GM23248 (cell line): ENCODE measurements around the gene CSRP2. TPM values are rescaled to one million over a fixed set of nuclear protein-coding genes. Genes with fewer than 3 reads are reported as not detected.

Source experiments
- DNase-seq: peaks from one replicate; pipeline ENCODE4 v3.0.0-alpha.2; 2015
- H2AFZ ChIP-seq: fragments of 200-600 bp; sonication (generic); 2 replicates; pipeline ENCODE4 v1.6.1; 2016; ENCODE audit warnings: antibody characterized with exemption
- H3F3A ChIP-seq: fragments of 200-600 bp; sonication (generic); 2 replicates; pipeline ENCODE4 v1.6.1; 2016; ENCODE audit warnings: mild to moderate bottlenecking, antibody characterized with exemption, mixed run types; ENCODE audit not compliant: insufficient read depth
- H3K27ac ChIP-seq: fragments of 200-600 bp; sonication (generic); 2 replicates; pipeline ENCODE4 v1.5.1; 2016; ENCODE audit warnings: mild to moderate bottlenecking
- H3K27me3 ChIP-seq: fragments of 200-600 bp; sonication (generic); replicated peaks from 2 replicates; pipeline ENCODE4 v1.6.1; 2016; ENCODE audit warnings: mild to moderate bottlenecking; ENCODE audit not compliant: insufficient read depth
- H3K36me3 ChIP-seq: fragments of 200-600 bp; sonication (generic); 2 replicates; pipeline ENCODE4 v1.6.1; 2016; ENCODE audit warnings: low read depth, mild to moderate bottlenecking
- H3K4me1 ChIP-seq: fragments of 200-600 bp; sonication (generic); 2 replicates; pipeline ENCODE4 v1.6.1; 2016; ENCODE audit warnings: mild to moderate bottlenecking; ENCODE audit not compliant: insufficient read depth
- H3K4me2 ChIP-seq: fragments of 200-600 bp; sonication (generic); one replicate; pipeline ENCODE4 v1.6.1; 2016; ENCODE audit warnings: mild to moderate bottlenecking; ENCODE audit not compliant: unreplicated experiment
- H3K4me3 ChIP-seq: fragments of 200-600 bp; sonication (generic); 2 replicates; pipeline ENCODE4 v1.5.1; 2016; ENCODE audit warnings: mild to moderate bottlenecking
- H3K79me2 ChIP-seq: fragments of 200-600 bp; sonication (generic); 2 replicates; pipeline ENCODE4 v1.6.1; 2016; ENCODE audit warnings: mild to moderate bottlenecking; ENCODE audit not compliant: insufficient read depth
- H3K9ac ChIP-seq: fragments of 200-600 bp; sonication (generic); 2 replicates; pipeline ENCODE4 v1.6.1; 2016; ENCODE audit warnings: mild to moderate bottlenecking
- H3K9me2 ChIP-seq: fragments of 200-600 bp; sonication (generic); 2 replicates; pipeline ENCODE4 v1.6.1; 2016; ENCODE audit warnings: mixed run types, mild to moderate bottlenecking, moderate library complexity; ENCODE audit not compliant: insufficient read depth
- H3K9me3 ChIP-seq: fragments of 200-600 bp; sonication (generic); one replicate; pipeline ENCODE4 v1.6.1; 2017; ENCODE audit warnings: low read depth
- H4K20me1 ChIP-seq: fragments of 200-600 bp; sonication (generic); 2 replicates; pipeline ENCODE4 v1.6.0; 2016; ENCODE audit not compliant: insufficient read depth
- EZH2 ChIP-seq: fragments of 200-600 bp; sonication (generic); IDR thresholded peaks from 2 replicates; pipeline ENCODE4 v1.6.1; 2018; ENCODE audit warnings: antibody characterized with exemption, mild to moderate bottlenecking; ENCODE audit not compliant: insufficient read depth, poor library complexity, severe bottlenecking
- EZH2phosphoT487 ChIP-seq: fragments of 200-600 bp; sonication (generic); IDR thresholded peaks from 2 replicates; pipeline ENCODE4 v1.6.1; 2018; ENCODE audit warnings: antibody characterized with exemption, moderate library complexity, mild to moderate bottlenecking, low read depth; ENCODE audit not compliant: insufficient read depth
- WGBS, 2 experiments: methylation state at CpG; one replicate each; pipeline ENCODE4 v1.1.6; 2015 to 2017; ENCODE audit warnings: low lambda C conversion rate in 2 of 2, low coverage in 1 of 2; ENCODE audit errors: missing lambda C conversion rate in 2 of 2; 5-methylcytosine and 5-hydroxymethylcytosine counted together
- in situ Hi-C: fragments of 300-500 bp; cut with MboI; formaldehyde crosslinking; loops from 2 replicates; pipeline ENCODE4 v1.15.0; 2020
- polyA plus RNA-seq: library from polyadenylated mRNA; unstranded; fragments of >200 nt; fragmentation: Nextera tagmentation; extraction: Ambion mirVana; gene quantifications from 2 replicates; pipeline ENCODE4 v1.2.1, GENCODE V29; 2016
- total RNA-seq: library from RNA; depleted of rRNA; stranded (reverse); fragments of >200 nt; shearing (Covaris generic); gene quantifications from 2 replicates; pipeline ENCODE4 v1.2.3, GENCODE V29; 2014

CSRP2 gene
- total and polyA plus RNA-seq, 2 experiments from 2014 or later: 53.0 to 80.5 TPM

GRCh38 chr12:76888775-76889174 lies 10.0 kb upstream of the CSRP2 start:
- Histone ChIP-seq H4K20me1 (no peaks in the 10 kb centered on the region), H3K4me1 (no peaks in the 10 kb centered on the region), H3F3A (no peaks in the 10 kb centered on the region; the same call in 1 of the 2 replicates), H3K9ac (no peak overlapping the region), H3K9me2 (no peaks in the 10 kb centered on the region), H2AFZ (no peak overlapping the region), H3K27ac (no peak overlapping the region), H3K27me3 (no peaks in the 10 kb centered on the region), H3K4me3 (no peak overlapping the region), H3K4me2 (no peak overlapping the region), H3K9me3 (no peaks in the 10 kb centered on the region), H3K79me2 (no peaks in the 10 kb centered on the region), H3K36me3 (no peaks in the 10 kb centered on the region)
- WGBS, 2 experiments: 95 to 97% methylated on average over 1 of the region's 1 CpG
- TF ChIP-seq EZH2 (no peak), EZH2phosphoT487 (no peak)
- in situ Hi-C loops: no loop called here
- no peak for DNase-seq

GRCh38 chr12:76883811-76884210 lies 5.0 kb upstream of the CSRP2 start:
- Histone ChIP-seq H3F3A (peaks cover 7% of the 10 kb centered on the region; the same call in 1 of the 2 replicates), H3K36me3 (no peaks in the 10 kb centered on the region), H3K4me2 (no peak overlapping the region), H3K9me2 (no peaks in the 10 kb centered on the region), H3K79me2 (no peaks in the 10 kb centered on the region), H3K9me3 (no peaks in the 10 kb centered on the region), H3K4me3 (no peak overlapping the region), H3K4me1 (peaks cover 6% of the 10 kb centered on the region), H3K27ac (no peak overlapping the region), H4K20me1 (no peaks in the 10 kb centered on the region), H3K9ac (no peak overlapping the region), H2AFZ (no peak overlapping the region), H3K27me3 (no peaks in the 10 kb centered on the region)
- DNase-seq: peak; percentile 52
- TF ChIP-seq EZH2phosphoT487: no peak
- no peak for TF ChIP-seq EZH2
- whole genome bisulfite sequencing, 2 experiments: 50 to 52% methylated on average over 2 of the region's 2 CpGs
- in situ Hi-C loops: no loop called here

GRCh38 chr12:76883151-76883550 lies 4.3 kb upstream of the CSRP2 start:
- Histone ChIP-seq H3K9ac (no peak overlapping the region), H3K27me3 (no peaks in the 10 kb centered on the region), H3K36me3 (no peaks in the 10 kb centered on the region), H3K4me1 (peaks cover 6% of the 10 kb centered on the region), H3K4me3 (no peak overlapping the region), H3K79me2 (no peaks in the 10 kb centered on the region), H2AFZ (no peak overlapping the region), H3K9me2 (no peaks in the 10 kb centered on the region), H3F3A (peaks cover 7% of the 10 kb centered on the region; the same call in 1 of the 2 replicates), H3K9me3 (no peaks in the 10 kb centered on the region), H4K20me1 (no peaks in the 10 kb centered on the region), H3K27ac (no peak overlapping the region), H3K4me2 (no peak overlapping the region)
- TF ChIP-seq EZH2phosphoT487 (no peak), EZH2 (no peak)
- DNase-seq: peak; percentile 66
- WGBS, 2 experiments: 76 to 77% methylated on average over 6 of the region's 6 CpGs
- in situ Hi-C loops: no loop called here

- Histone ChIP-seq H3K4me2 (no peak overlapping the region), H3K4me3 (no peak overlapping the region), H4K20me1 (no peaks in the 10 kb centered on the region), H3K36me3 (no peaks in the 10 kb centered on the region), H3K79me2 (no peaks in the 10 kb centered on the region), H3K9ac (no peak overlapping the region), H3K27ac (no peak overlapping the region), H3K4me1 (peaks cover 7% of the 10 kb centered on the region), H2AFZ (no peak overlapping the region), H3K9me3 (no peaks in the 10 kb centered on the region), H3K9me2 (no peaks in the 10 kb centered on the region), H3F3A (peaks cover 9% of the 10 kb centered on the region), H3K27me3 (no peaks in the 10 kb centered on the region)
- WGBS, 2 experiments: 88 to 92% methylated on average over 1 of the region's 1 CpG
- in situ Hi-C loops: no loop called here
- DNase-seq: no peak
- TF ChIP-seq EZH2: no peak
- TF ChIP-seq EZH2phosphoT487: no peak
Observed at GRCh38 chr12:76882367-76882766, 3.5 kb upstream of the CSRP2 start.

- H4K20me1 ChIP-seq: no peaks in the 10 kb centered on the region
- H3K27me3 ChIP-seq: no peaks in the 10 kb centered on the region
- no peak overlapping the region for H3K4me3 ChIP-seq
- in situ Hi-C loops: no loop called here
- H3K9ac ChIP-seq: no peak overlapping the region
- peaks cover 11% of the 10 kb centered on the region for H3K4me1 ChIP-seq
- H3F3A ChIP-seq: peaks cover 17% of the 10 kb centered on the region
- H3K9me3 ChIP-seq: no peaks in the 10 kb centered on the region
- H2AFZ ChIP-seq: no peak overlapping the region
- no peak overlapping the region for H3K27ac ChIP-seq
- no peak overlapping the region for H3K4me2 ChIP-seq
- no peaks in the 10 kb centered on the region for H3K9me2 ChIP-seq
- no peak for TF ChIP-seq EZH2phosphoT487
- no peaks in the 10 kb centered on the region for H3K36me3 ChIP-seq
- DNase-seq: no peak
- no peaks in the 10 kb centered on the region; the same call in 1 of the 2 replicates for H3K79me2 ChIP-seq
Observed at GRCh38 chr12:76881142-76881541, 2.3 kb upstream of the CSRP2 start.
